GM23248 (cell line): ENCODE data around the gene TANK. TPM values are rescaled to one million over a fixed set of nuclear protein-coding genes. Genes with fewer than 3 reads are reported as not detected.
A peak's percentile ranks its signal among the peaks of the same experiment; 100 is the strongest.

Experiments
- DNase-seq: peaks from one replicate; pipeline ENCODE4 v3.0.0-alpha.2; 2015
- H2AFZ ChIP-seq: fragments of 200-600 bp; sonication (generic); 2 replicates; pipeline ENCODE4 v1.6.1; 2016; ENCODE audit warnings: antibody characterized with exemption
- H3F3A ChIP-seq: fragments of 200-600 bp; sonication (generic); 2 replicates; pipeline ENCODE4 v1.6.1; 2016; ENCODE audit warnings: mild to moderate bottlenecking, antibody characterized with exemption, mixed run types; ENCODE audit not compliant: insufficient read depth
- H3K27ac ChIP-seq: fragments of 200-600 bp; sonication (generic); 2 replicates; pipeline ENCODE4 v1.5.1; 2016; ENCODE audit warnings: mild to moderate bottlenecking
- H3K27me3 ChIP-seq: fragments of 200-600 bp; sonication (generic); replicated peaks from 2 replicates; pipeline ENCODE4 v1.6.1; 2016; ENCODE audit warnings: mild to moderate bottlenecking; ENCODE audit not compliant: insufficient read depth
- H3K36me3 ChIP-seq: fragments of 200-600 bp; sonication (generic); 2 replicates; pipeline ENCODE4 v1.6.1; 2016; ENCODE audit warnings: low read depth, mild to moderate bottlenecking
- H3K4me1 ChIP-seq: fragments of 200-600 bp; sonication (generic); 2 replicates; pipeline ENCODE4 v1.6.1; 2016; ENCODE audit warnings: mild to moderate bottlenecking; ENCODE audit not compliant: insufficient read depth
- H3K4me2 ChIP-seq: fragments of 200-600 bp; sonication (generic); one replicate; pipeline ENCODE4 v1.6.1; 2016; ENCODE audit warnings: mild to moderate bottlenecking; ENCODE audit not compliant: unreplicated experiment
- H3K4me3 ChIP-seq: fragments of 200-600 bp; sonication (generic); 2 replicates; pipeline ENCODE4 v1.5.1; 2016; ENCODE audit warnings: mild to moderate bottlenecking
- H3K79me2 ChIP-seq: fragments of 200-600 bp; sonication (generic); 2 replicates; pipeline ENCODE4 v1.6.1; 2016; ENCODE audit warnings: mild to moderate bottlenecking; ENCODE audit not compliant: insufficient read depth
- H3K9ac ChIP-seq: fragments of 200-600 bp; sonication (generic); 2 replicates; pipeline ENCODE4 v1.6.1; 2016; ENCODE audit warnings: mild to moderate bottlenecking
- H3K9me2 ChIP-seq: fragments of 200-600 bp; sonication (generic); 2 replicates; pipeline ENCODE4 v1.6.1; 2016; ENCODE audit warnings: mixed run types, mild to moderate bottlenecking, moderate library complexity; ENCODE audit not compliant: insufficient read depth
- H3K9me3 ChIP-seq: fragments of 200-600 bp; sonication (generic); one replicate; pipeline ENCODE4 v1.6.1; 2017; ENCODE audit warnings: low read depth
- H4K20me1 ChIP-seq: fragments of 200-600 bp; sonication (generic); 2 replicates; pipeline ENCODE4 v1.6.0; 2016; ENCODE audit not compliant: insufficient read depth
- EZH2 ChIP-seq: fragments of 200-600 bp; sonication (generic); IDR thresholded peaks from 2 replicates; pipeline ENCODE4 v1.6.1; 2018; ENCODE audit warnings: antibody characterized with exemption, mild to moderate bottlenecking; ENCODE audit not compliant: insufficient read depth, poor library complexity, severe bottlenecking
- EZH2phosphoT487 ChIP-seq: fragments of 200-600 bp; sonication (generic); IDR thresholded peaks from 2 replicates; pipeline ENCODE4 v1.6.1; 2018; ENCODE audit warnings: antibody characterized with exemption, moderate library complexity, mild to moderate bottlenecking, low read depth; ENCODE audit not compliant: insufficient read depth
- WGBS, 2 experiments: methylation state at CpG; one replicate each; pipeline ENCODE4 v1.1.6; 2015 to 2017; ENCODE audit warnings: low lambda C conversion rate in 2 of 2, low coverage in 1 of 2; ENCODE audit errors: missing lambda C conversion rate in 2 of 2; 5-methylcytosine and 5-hydroxymethylcytosine counted together
- in situ Hi-C: fragments of 300-500 bp; cut with MboI; formaldehyde crosslinking; loops from 2 replicates; pipeline ENCODE4 v1.15.0; 2020
- polyA plus RNA-seq: library from polyadenylated mRNA; unstranded; fragments of >200 nt; fragmentation: Nextera tagmentation; extraction: Ambion mirVana; gene quantifications from 2 replicates; pipeline ENCODE4 v1.2.1, GENCODE V29; 2016
- total RNA-seq: library from RNA; depleted of rRNA; stranded (reverse); fragments of >200 nt; shearing (Covaris generic); gene quantifications from 2 replicates; pipeline ENCODE4 v1.2.3, GENCODE V29; 2014

Gene TANK
- total and polyA plus RNA-seq, 2 experiments from 2014 or later = 60.4 to 84.4 TPM

- peak overlapping the region; percentile 98 for H3K9ac ChIP-seq
- H3K4me3 ChIP-seq = peak overlapping the region; percentile 94
- in situ Hi-C loops = no loop called here
- H3K36me3 ChIP-seq = peaks cover 31% of the 10 kb centered on the region; the same call in 1 of the 2 replicates
- TF ChIP-seq EZH2phosphoT487 (no peak), EZH2 (no peak)
- peak overlapping the region; percentile 99 for H3K27ac ChIP-seq
- no peaks in the 10 kb centered on the region for H4K20me1 ChIP-seq
- peaks cover 44% of the 10 kb centered on the region for H3K4me1 ChIP-seq
- no peaks in the 10 kb centered on the region for H3K27me3 ChIP-seq
- H3F3A ChIP-seq = peaks cover 28% of the 10 kb centered on the region
- no peaks in the 10 kb centered on the region for H3K9me2 ChIP-seq
- no peaks in the 10 kb centered on the region for H3K9me3 ChIP-seq
- 13 to 14% methylated on average over 13 of the region's 13 CpGs for WGBS, 2 experiments
- H3K79me2 ChIP-seq = peaks cover 51% of the 10 kb centered on the region
- peak; percentile 37 for DNase-seq
- peak overlapping the region; percentile 22; the same call in 1 of the 2 replicates for H2AFZ ChIP-seq
- H3K4me2 ChIP-seq = peak overlapping the region; percentile 99
These were observed 962 bp downstream of the TANK start for GRCh38 chr2:161161074-161161706.

GRCh38 chr2:161163440-161163839 is 3.2 kb downstream of the TANK start:
- TF ChIP-seq EZH2 (no peak), EZH2phosphoT487 (no peak)
- H3K9ac ChIP-seq = no peak overlapping the region
- no peak for DNase-seq
- no peak overlapping the region for H3K4me3 ChIP-seq
- H2AFZ ChIP-seq = no peak overlapping the region
- H3K4me1 ChIP-seq = peaks cover 52% of the 10 kb centered on the region
- H3K9me3 ChIP-seq = no peaks in the 10 kb centered on the region
- H3K27me3 ChIP-seq = no peaks in the 10 kb centered on the region
- H4K20me1 ChIP-seq = no peaks in the 10 kb centered on the region
- in situ Hi-C loops = no loop called here
- H3K36me3 ChIP-seq = peaks cover 31% of the 10 kb centered on the region; the same call in 1 of the 2 replicates
- no peak overlapping the region for H3K27ac ChIP-seq
- H3K9me2 ChIP-seq = no peaks in the 10 kb centered on the region
- H3F3A ChIP-seq = peaks cover 28% of the 10 kb centered on the region
- peak overlapping the region; percentile 99 for H3K4me2 ChIP-seq
- WGBS, 2 experiments = 98 to 100% methylated on average over 2 of the region's 2 CpGs
- peaks cover 73% of the 10 kb centered on the region for H3K79me2 ChIP-seq

GRCh38 chr2:161164161-161164560 is 3.9 kb downstream of the TANK start:
- Histone ChIP-seq H3F3A (peaks cover 28% of the 10 kb centered on the region), H3K9me2 (no peaks in the 10 kb centered on the region), H3K36me3 (peaks cover 31% of the 10 kb centered on the region; the same call in 1 of the 2 replicates), H3K27me3 (no peaks in the 10 kb centered on the region), H2AFZ (no peak overlapping the region), H3K9ac (no peak overlapping the region), H3K79me2 (peaks cover 80% of the 10 kb centered on the region), H3K9me3 (no peaks in the 10 kb centered on the region), H3K4me1 (peaks cover 52% of the 10 kb centered on the region), H3K4me3 (no peak overlapping the region), H3K4me2 (peak overlapping the region; percentile 63), H4K20me1 (no peaks in the 10 kb centered on the region), H3K27ac (peak overlapping the region; percentile 71)
- 97 to 99% methylated on average over 6 of the region's 6 CpGs for WGBS, 2 experiments
- no peak for DNase-seq
- in situ Hi-C loops = no loop called here
- no peak for TF ChIP-seq EZH2
- no peak for TF ChIP-seq EZH2phosphoT487

- peak overlapping the region; percentile 71 for H3K27ac ChIP-seq
- H2AFZ ChIP-seq = no peak overlapping the region
- H3K9me3 ChIP-seq = no peaks in the 10 kb centered on the region
- H3K4me2 ChIP-seq = peak overlapping the region; percentile 63
- no peaks in the 10 kb centered on the region for H4K20me1 ChIP-seq
- peak; percentile 74 for DNase-seq
- in situ Hi-C loops = no loop called here
- H3K36me3 ChIP-seq = peaks cover 31% of the 10 kb centered on the region; the same call in 1 of the 2 replicates
- H3K79me2 ChIP-seq = peaks cover 91% of the 10 kb centered on the region
- peaks cover 25% of the 10 kb centered on the region for H3F3A ChIP-seq
- no peaks in the 10 kb centered on the region for H3K27me3 ChIP-seq
- peak overlapping the region; percentile 34 for H3K4me3 ChIP-seq
- H3K4me1 ChIP-seq = peaks cover 50% of the 10 kb centered on the region
- peak overlapping the region; percentile 19 for H3K9ac ChIP-seq
- TF ChIP-seq EZH2phosphoT487 (no peak), EZH2 (no peak)
- H3K9me2 ChIP-seq = no peaks in the 10 kb centered on the region
These were observed 5.0 kb downstream of the TANK start for GRCh38 chr2:161165266-161165665.
